DND-41 (cell line): ENCODE measurements around the gene WFIKKN2.

ENCODE experiments used
- EZH2 ChIP-seq: IDR thresholded peaks from 3 replicates; pipeline ENCODE4 v1.6.1; 2012; ENCODE audit warnings: borderline replicate concordance, low read depth, mild to moderate bottlenecking, moderate library complexity, low read length, inconsistent platforms; ENCODE audit not compliant: severe bottlenecking
- TF ChIP-seq, protein P1 (sequence below): IDR thresholded peaks from 2 replicates; pipeline ENCODE4 v1.5.1; 2012; ENCODE audit warnings: borderline replicate concordance, low read length, moderate library complexity, mild to moderate bottlenecking; ENCODE audit not compliant: poor library complexity, severe bottlenecking; ENCODE audit errors: extremely low read depth

GRCh38 chr17:50831471-50831928, 3.9 kb upstream of the WFIKKN2 start:
- TF ChIP-seq, protein P1, sequence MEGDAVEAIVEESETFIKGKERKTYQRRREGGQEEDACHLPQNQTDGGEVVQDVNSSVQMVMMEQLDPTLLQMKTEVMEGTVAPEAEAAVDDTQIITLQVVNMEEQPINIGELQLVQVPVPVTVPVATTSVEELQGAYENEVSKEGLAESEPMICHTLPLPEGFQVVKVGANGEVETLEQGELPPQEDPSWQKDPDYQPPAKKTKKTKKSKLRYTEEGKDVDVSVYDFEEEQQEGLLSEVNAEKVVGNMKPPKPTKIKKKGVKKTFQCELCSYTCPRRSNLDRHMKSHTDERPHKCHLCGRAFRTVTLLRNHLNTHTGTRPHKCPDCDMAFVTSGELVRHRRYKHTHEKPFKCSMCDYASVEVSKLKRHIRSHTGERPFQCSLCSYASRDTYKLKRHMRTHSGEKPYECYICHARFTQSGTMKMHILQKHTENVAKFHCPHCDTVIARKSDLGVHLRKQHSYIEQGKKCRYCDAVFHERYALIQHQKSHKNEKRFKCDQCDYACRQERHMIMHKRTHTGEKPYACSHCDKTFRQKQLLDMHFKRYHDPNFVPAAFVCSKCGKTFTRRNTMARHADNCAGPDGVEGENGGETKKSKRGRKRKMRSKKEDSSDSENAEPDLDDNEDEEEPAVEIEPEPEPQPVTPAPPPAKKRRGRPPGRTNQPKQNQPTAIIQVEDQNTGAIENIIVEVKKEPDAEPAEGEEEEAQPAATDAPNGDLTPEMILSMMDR = no peak
- TF ChIP-seq EZH2 = no peak
